K562 (cell line): ENCODE results near the gene LRIT1. TPM values are rescaled to one million over a fixed set of nuclear protein-coding genes. Genes with fewer than 3 reads are reported as not detected.

Source experiments
- ATAC-seq: fragments of 200-7000 bp; cut with Tn5 transposase; 3 replicates; pipeline ENCODE4 v1.9.1; 2020; ENCODE audit warnings: moderate library complexity
- BruUV-seq: library from RNA; stranded (reverse); fragments of 400-500 nt; replicated peaks from 2 replicates; lab custom pipeline; 2021; lab: Mats Ljungman, UMichigan
- CTCF ChIA-PET: fragments of 300-600 bp; formaldehyde crosslinking; extraction: SDS; loops from one replicate; lab custom pipeline; 2021; ENCODE audit warnings: low intra/inter-chr PET ratio; lab: Yijun Ruan, JAX
- POLR2A ChIA-PET: fragments of 300-600, 350-650 bp; sonication (Branson Sonifier 250); formaldehyde crosslinking; extraction: SDS; loops from one replicate; lab custom pipeline; 2021; ENCODE audit warnings: antibody characterized with exemption, inconsistent platforms; lab: Yijun Ruan, JAX
- DNase-seq, 4 experiments: peaks; one replicate each; pipeline versions ENCODE4 v3.0.0 to v3.0.0-alpha.2; 2011 to 2018; ENCODE audit warnings: low spot score in 3 of 4, mixed read lengths in 3 of 4; ENCODE audit errors: extremely low read depth in 1 of 4
- FAIRE-seq: peaks from 2 replicates; lab custom pipeline; 2011; peaks lifted over from hg19 to GRCh38; lab: Jason Lieb, UNC
- H2AFZ ChIP-seq: 2 replicates; pipeline ENCODE4 v1.6.0; 2011; ENCODE audit warnings: low read depth, low read length, control low read depth, inconsistent platforms
- H3K27ac ChIP-seq: fragments of 200-600 bp; 3 replicates; pipeline ENCODE4 v1.8.0; 2011; ENCODE audit warnings: low read depth, mild to moderate bottlenecking, control low read depth, inconsistent platforms, low read length, moderate library complexity, mixed read lengths; ENCODE audit errors: extremely low read depth
- H3K27me3 ChIP-seq, 2 experiments: fragments of 300-600 bp in 1 of 2; 2 replicates in 1 of 2; 3 replicates in 1 of 2; pipeline versions ENCODE4 v1.6.0 to v1.8.0; 2011; ENCODE audit warnings: inconsistent platforms in 2 of 2, low read length in 2 of 2, mild to moderate bottlenecking in 1 of 2, mixed read lengths in 1 of 2, moderate library complexity in 1 of 2; ENCODE audit not compliant: control insufficient read depth in 2 of 2, insufficient read depth in 2 of 2
- H3K36me3 ChIP-seq: fragments of 300-600 bp; 3 replicates; pipeline ENCODE4 v1.8.0; 2011; ENCODE audit warnings: mild to moderate bottlenecking, low read length, inconsistent platforms; ENCODE audit not compliant: control insufficient read depth, insufficient read depth
- H3K4me1 ChIP-seq, 2 experiments: fragments of 200-600 bp in 1 of 2; replicated peaks in 1 of 2; 2 replicates in 1 of 2; 3 replicates in 1 of 2; pipeline versions ENCODE4 v1.5.1 to v1.8.0; 2011; ENCODE audit warnings: inconsistent platforms in 2 of 2, low read length in 2 of 2, mild to moderate bottlenecking in 1 of 2, mixed read lengths in 1 of 2, moderate library complexity in 1 of 2; ENCODE audit not compliant: control insufficient read depth in 2 of 2, insufficient read depth in 2 of 2
- H3K4me2 ChIP-seq: 2 replicates; pipeline ENCODE4 v1.6.1; 2011; ENCODE audit warnings: low read length, control low read depth, inconsistent platforms, mixed read lengths; ENCODE audit not compliant: insufficient read depth
- H3K4me3 ChIP-seq: fragments of 200-600 bp; sonication (generic), shearing (Covaris generic); 2 replicates; pipeline ENCODE4 v1.5.1; 2016; ENCODE audit warnings: control low read depth, inconsistent platforms
- H3K79me2 ChIP-seq: fragments of 200-600 bp; 3 replicates; pipeline ENCODE4 v1.8.0; 2011; ENCODE audit warnings: low read length, inconsistent platforms; ENCODE audit not compliant: control insufficient read depth, insufficient read depth
- H3K9ac ChIP-seq, 2 experiments: 2 replicates each; pipeline versions ENCODE4 v1.6.0 to v1.6.1; 2011; ENCODE audit warnings: low read depth in 2 of 2, low read length in 2 of 2, control low read depth in 1 of 2, inconsistent platforms in 1 of 2, mild to moderate bottlenecking in 1 of 2, mixed read lengths in 1 of 2; ENCODE audit not compliant: insufficient read depth in 1 of 2
- H3K9me1 ChIP-seq: one replicate; pipeline ENCODE4 v1.6.0; 2011; ENCODE audit warnings: inconsistent platforms, mild to moderate bottlenecking, low read length, moderate library complexity; ENCODE audit not compliant: control insufficient read depth, insufficient read depth
- H3K9me3 ChIP-seq: replicated peaks from 2 replicates; pipeline ENCODE4 v1.5.1; 2011; ENCODE audit warnings: low read depth, low read length, inconsistent platforms; ENCODE audit not compliant: control insufficient read depth, insufficient read depth
- H4K20me1 ChIP-seq: replicated peaks from 2 replicates; pipeline ENCODE4 v1.6.1; 2011; ENCODE audit warnings: low read length, inconsistent platforms, mixed read lengths; ENCODE audit not compliant: control insufficient read depth, insufficient read depth
- BDP1 ChIP-seq: IDR thresholded peaks from 3 replicates; pipeline ENCODE4 v1.6.1; 2011; ENCODE audit not compliant: insufficient read length, insufficient read depth
- BMI1 ChIP-seq: fragments of 150-350 bp; IDR thresholded peaks from 2 replicates; pipeline ENCODE4 v1.6.1; 2014; ENCODE audit warnings: low read length
- CHD2 ChIP-seq: IDR thresholded peaks from 2 replicates; pipeline ENCODE4 v1.6.1; 2011; ENCODE audit warnings: low read depth, low read length
- E2F5 ChIP-seq: sonication (generic); formaldehyde crosslinking; IDR thresholded peaks from 2 replicates; pipeline ENCODE4 v1.8.0; 2022; ENCODE audit warnings: mild to moderate bottlenecking, missing genetic modification reagents
- ELF2 ChIP-seq: fragments of 250-450 bp; sonication (Bioruptor Pico); IDR thresholded peaks from 2 replicates; pipeline ENCODE4 v1.5.0; 2021; ENCODE audit warnings: mild to moderate bottlenecking
- GATAD2A ChIP-seq: fragments of 450-650 bp; IDR thresholded peaks from 2 replicates; pipeline ENCODE4 v1.6.1; 2017
- GATAD2B ChIP-seq: fragments of 450-650 bp; IDR thresholded peaks from 2 replicates; pipeline ENCODE4 v1.6.1; 2017; ENCODE audit warnings: mild to moderate bottlenecking, borderline replicate concordance
- HINFP ChIP-seq: fragments of 450-650 bp; conservative IDR thresholded peaks from 2 replicates; pipeline ENCODE4 v1.6.1; 2016; ENCODE audit warnings: missing genetic modification characterization, low read depth, mild to moderate bottlenecking, control low read depth, missing compliant biosample characterization
- POLR2A ChIP-seq: fragments of 450-650 bp; conservative IDR thresholded peaks from 2 replicates; pipeline ENCODE4 v1.6.1; 2016
- STAT6 ChIP-seq: sonication (generic); formaldehyde crosslinking; IDR thresholded peaks from 2 replicates; pipeline ENCODE4 v1.8.1; 2023; ENCODE audit warnings: mild to moderate bottlenecking, missing genetic modification reagents
- ZKSCAN3 ChIP-seq: fragments of 250-450 bp; sonication (Bioruptor Pico); IDR thresholded peaks from 2 replicates; pipeline ENCODE4 v1.4.0; 2020
- ZNF3 ChIP-seq: fragments of 250-450 bp; sonication (Bioruptor Pico); IDR thresholded peaks from 2 replicates; pipeline ENCODE4 v1.5.0; 2021; ENCODE audit warnings: mild to moderate bottlenecking, moderate library complexity
- WGBS: fragments of 100-300 bp; shearing (Covaris generic); methylation state at CpG from one replicate; pipeline ENCODE4 v1.1.6; 2016; ENCODE audit warnings: low coverage, mixed read lengths; ENCODE audit not compliant: insufficient coverage; ENCODE audit errors: missing lambda C conversion rate; 5-methylcytosine and 5-hydroxymethylcytosine counted together
- in situ Hi-C: fragments of 300-500 bp; cut with MboI; formaldehyde crosslinking; loops from 4 replicates; pipeline ENCODE4 v1.15.0; 2018; ENCODE audit warnings: inconsistent platforms, mixed read lengths
- intact Hi-C: fragments of 100-400 bp; cut with micrococcal nuclease; formaldehyde crosslinking; loops from 2 replicates; pipeline ENCODE4 v1.14.2; 2022
- polyA plus RNA-seq, 8 experiments: library from polyadenylated mRNA; depleted of rRNA in 4 of 8; stranded (reverse) in 5 of 8; unstranded in 3 of 8; fragments of >200 nt; fragmentation: Nextera tagmentation in 2 of 8; fragmentation: Illumina TruSeq in 1 of 8; extraction: Ambion mirVana in 2 of 8; extraction: Trizol in 1 of 8; gene quantifications; 2 replicates each; pipeline versions ENCODE4 v1.2.1 to v1.2.3, GENCODE V29; 2011 to 2014; ENCODE audit warnings: inconsistent platforms in 1 of 8, missing spikeins in 1 of 8
- total RNA-seq, 7 experiments: library from RNA; depleted of rRNA in 6 of 7; stranded (reverse); fragments of >200 nt in 6 of 7; fragmentation: Illumina TruSeq in 2 of 7; extraction: Trizol in 2 of 7; gene quantifications; 2 replicates each; pipeline versions ENCODE4 v1.2.1 to v1.2.3, GENCODE V29; 2011 to 2021; ENCODE audit warnings: low replicate concordance in 1 of 7

LRIT1 gene
- total and polyA plus RNA-seq, 9 of the 15 experiments (the other 6 are each of a cell fraction or from before 2014, with no cell fraction given): not detected

- no peaks in the 10 kb centered on the region for H3K9me1 ChIP-seq
- H3K9me3 ChIP-seq: no peaks in the 10 kb centered on the region
- H4K20me1 ChIP-seq: 0 out of 2 replicates have a peak, but pooled peaks cover 2% of the 10 kb centered on the region
- no peak for FAIRE-seq
- no peak overlapping the region for H2AFZ ChIP-seq
- no peak for ATAC-seq
- no peaks in the 10 kb centered on the region for H3K36me3 ChIP-seq
- ChIA-PET POLR2A (interaction anchor here (0.9 to 2.8 kb wide), 4 partner anchors 10 to 15 kb away, joined by 3 to 13 read pairs (median 4); no protein-coding TSS in a partner anchor), CTCF (no interaction called here)
- H3K79me2 ChIP-seq: no peaks in the 10 kb centered on the region
- in situ Hi-C loops (no loop called here), intact Hi-C loops (no loop called here)
- no TSS peak for BruUV-seq
- no peak overlapping the region for H3K4me2 ChIP-seq
- H3K4me3 ChIP-seq: no peak overlapping the region
- TF ChIP-seq BDP1: no peak
- no peak for TF ChIP-seq POLR2A
- TF ChIP-seq BMI1: no peak
- TF ChIP-seq ZNF3 (CRISPR knock-in tag): no peak
- no peak for DNase-seq
- peaks cover 0 to 5% of the 10 kb centered on the region in 2 experiments; a peak in 1 of 5 replicates for H3K4me1 ChIP-seq
- 0% methylated on average over 6 of the region's 6 CpGs for WGBS
- H3K27ac ChIP-seq: no peak overlapping the region
- peaks cover 25 to 60% of the 10 kb centered on the region in 2 experiments; a peak in 4 of 5 replicates for H3K27me3 ChIP-seq
- H3K9ac ChIP-seq: no peak overlapping the region
Measured at GRCh38 chr10:84247496-84247895, 6.2 kb upstream of the LRIT1 start.

- ATAC-seq: no peak
- Histone ChIP-seq H3K9me1 (no peaks in the 10 kb centered on the region), H3K4me1 (peaks cover 0 to 5% of the 10 kb centered on the region in 2 experiments; a peak in 1 of 5 replicates), H3K9ac (no peak within 1 kb of the TSS), H3K4me2 (no peak within 1 kb of the TSS), H3K9me3 (no peaks in the 10 kb centered on the region), H3K79me2 (no peaks in the 10 kb centered on the region), H3K4me3 (no peak within 1 kb of the TSS), H3K27ac (no peak within 1 kb of the TSS), H4K20me1 (no peaks in the 10 kb centered on the region), H3K36me3 (no peaks in the 10 kb centered on the region), H3K27me3 (peaks cover 19 to 71% of the 10 kb centered on the region in 2 experiments; a peak in 4 of 5 replicates), H2AFZ (no peak within 1 kb of the TSS)
- ChIA-PET CTCF (no interaction called here), POLR2A (interaction anchor here (0.9 to 2.8 kb wide), 2 partner anchors 10 to 12 kb away, joined by 3 to 13 read pairs; no protein-coding TSS in a partner anchor)
- in situ Hi-C loops (no loop called here), intact Hi-C loops (no loop called here)
- BruUV-seq: no TSS peak
- DNase-seq: no peak
- no peak for FAIRE-seq
- WGBS: under 1% methylated on average over 9 of the region's 9 CpGs
- TF ChIP-seq E2F5 (no peak), ELF2 (CRISPR knock-in tag) (no peak), GATAD2B (no peak), CHD2 (no peak), ZKSCAN3 (CRISPR knock-in tag) (no peak), GATAD2A (no peak), STAT6 (CRISPR knock-in tag) (no peak), HINFP (no peak)
Measured at GRCh38 chr10:84244651-84245270, 3.4 kb upstream of the LRIT1 start, which contains the start of gene RGR. Gene RGR, plus strand, starts transcription at chr10:84245053. Its CDS starts 38 bp downstream, at chr10:84245091.
